CD4-positive, alpha-beta T cell treated with Interleukin-1 beta for 1 hour (primary cell): ENCODE measurements around the gene EN1.

Source experiments
- DNase-seq, 2 donors: peaks; one replicate each; pipeline ENCODE4 v3.0.0-alpha.2; 2020 to 2022

Gene EN1

GRCh38 chr2:118846953-118847761 lies at the start of gene EN1:
Gene EN1 (minus strand): TSS chr2:118847648. CDS start chr2:118847167, 481 bp downstream.
- DNase-seq, result no peak

GRCh38 chr2:118893100-118893499 lies 45.7 kb upstream of the EN1 start:
- DNase-seq, result no peak

GRCh38 chr2:118889995-118890394 lies 42.5 kb upstream of the EN1 start:
- no peak for DNase-seq

- no peak for DNase-seq
Measured at GRCh38 chr2:118883792-118884191, 36.3 kb upstream of the EN1 start.

GRCh38 chr2:118882693-118883336 lies 35.4 kb upstream of the EN1 start:
- peak; percentile 67 to 74 for DNase-seq

- DNase-seq, result peak; percentile 60 to 62
Measured at GRCh38 chr2:118881490-118882129, 34.2 kb upstream of the EN1 start.

GRCh38 chr2:118880501-118880900 lies 33.1 kb upstream of the EN1 start:
- no peak for DNase-seq

GRCh38 chr2:118878531-118879149 lies 31.2 kb upstream of the EN1 start:
- no peak for DNase-seq

GRCh38 chr2:118875318-118875717 lies 27.9 kb upstream of the EN1 start:
- no peak for DNase-seq

GRCh38 chr2:118874324-118874723 lies 26.9 kb upstream of the EN1 start:
- no peak for DNase-seq

GRCh38 chr2:118865106-118865505 lies 17.7 kb upstream of the EN1 start:
- peak in 1 of 2 donors; percentile 24 for DNase-seq

- DNase-seq, result no peak
Measured at GRCh38 chr2:118864207-118864606, 16.8 kb upstream of the EN1 start.

GRCh38 chr2:118861731-118862130 lies 14.3 kb upstream of the EN1 start:
- no peak for DNase-seq

- no peak for DNase-seq
Measured at GRCh38 chr2:118861242-118861641, 13.8 kb upstream of the EN1 start.

- DNase-seq, result no peak
Measured at GRCh38 chr2:118860506-118860905, 13.1 kb upstream of the EN1 start.

- DNase-seq, result no peak
Measured at GRCh38 chr2:118859157-118859770, 11.8 kb upstream of the EN1 start.

GRCh38 chr2:118858485-118859156 lies 11.2 kb upstream of the EN1 start:
- DNase-seq, result no peak

- no peak for DNase-seq
Measured at GRCh38 chr2:118857677-118858484, 10.4 kb upstream of the EN1 start.

- no peak for DNase-seq
Measured at GRCh38 chr2:118856978-118857676, 9.7 kb upstream of the EN1 start.

GRCh38 chr2:118856330-118856977 lies 9.0 kb upstream of the EN1 start:
- no peak for DNase-seq
